Nephron (organoid): ENCODE measurements around the gene SYCE1.

Experiments
- H3K27ac Mint-ChIP-seq, 3 experiments: 2 replicates each; pipeline ENCODE4 v1.8.0; 2020; ENCODE audit warnings: mixed read lengths in 3 of 3, mild to moderate bottlenecking in 2 of 3, moderate library complexity in 1 of 3
- H3K27me3 Mint-ChIP-seq: 2 replicates; pipeline ENCODE4 v1.8.0; 2021; ENCODE audit warnings: low read depth, mild to moderate bottlenecking, moderate library complexity, mixed read lengths
- H3K36me3 Mint-ChIP-seq: 2 replicates; pipeline ENCODE4 v1.8.0; 2020; ENCODE audit warnings: low read depth, mixed read lengths
- H3K4me1 Mint-ChIP-seq: 2 replicates; pipeline ENCODE4 v1.8.0; 2020; ENCODE audit warnings: mixed read lengths
- H3K4me3 Mint-ChIP-seq, 3 experiments: 2 replicates each; pipeline ENCODE4 v1.8.0; 2020; ENCODE audit warnings: mild to moderate bottlenecking in 3 of 3, mixed read lengths in 3 of 3, moderate library complexity in 2 of 3
- H3K9me3 Mint-ChIP-seq: 2 replicates; pipeline ENCODE4 v1.8.0; 2020; ENCODE audit warnings: mixed read lengths
- TF ChIP-seq, protein P1 (sequence below), 3 experiments: fragments of 200-600 bp; sonication (generic); IDR thresholded peaks; one replicate each; pipeline ENCODE4 v1.5.0; 2021; ENCODE audit warnings: antibody characterized with exemption in 3 of 3; ENCODE audit not compliant: unreplicated experiment in 3 of 3

The SYCE1 gene

DNA sequence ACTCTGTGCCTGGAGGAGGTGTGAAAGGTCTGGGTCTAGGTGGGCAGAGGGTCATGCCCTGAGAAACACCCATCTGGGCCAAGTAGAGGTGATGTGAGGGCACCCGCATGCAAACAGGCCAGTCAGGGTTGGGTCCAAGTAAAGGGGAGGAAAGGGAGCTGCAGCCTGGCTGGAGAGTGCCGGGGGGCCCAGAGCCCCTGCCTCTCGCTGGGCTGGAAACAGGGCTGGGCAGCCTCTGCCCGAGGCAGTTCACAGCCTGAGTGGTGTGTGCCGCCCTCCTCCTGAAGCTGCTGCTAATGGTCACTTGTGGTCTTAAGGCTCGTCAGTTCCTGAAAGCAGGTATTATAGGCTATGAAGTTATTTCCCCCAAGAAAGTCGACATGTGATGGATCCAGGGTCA lies 31.0 kb downstream of the SYCE1 start:
- H3K4me1 Mint-ChIP-seq: no peaks in the 10 kb centered on the region

DNA sequence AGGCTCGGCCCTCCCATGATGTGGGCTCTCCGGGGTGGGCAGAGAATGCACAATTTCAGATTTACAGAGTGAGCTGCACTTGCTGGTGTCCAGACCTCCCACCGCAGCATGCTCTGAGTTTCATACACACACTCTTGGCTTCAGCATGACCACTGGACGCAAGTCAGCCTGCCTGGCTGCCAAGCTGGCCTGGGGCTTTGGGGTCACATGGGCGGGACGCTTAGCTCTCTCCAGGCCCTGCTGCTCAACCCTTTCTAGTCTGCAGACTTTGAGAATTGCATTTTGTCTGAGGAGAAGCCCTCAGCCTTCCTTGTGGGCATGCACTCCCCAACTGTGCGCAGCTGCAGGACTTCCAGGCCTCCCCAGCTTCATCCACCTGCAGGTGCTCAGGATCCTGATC lies 32.5 kb downstream of the SYCE1 start:
- no peaks in the 10 kb centered on the region for H3K4me1 Mint-ChIP-seq
- H3K4me3 Mint-ChIP-seq: no peak overlapping the region
- H3K27ac Mint-ChIP-seq: no peak overlapping the region
- peaks cover 18% of the 10 kb centered on the region for H3K9me3 Mint-ChIP-seq
- TF ChIP-seq, protein P1, sequence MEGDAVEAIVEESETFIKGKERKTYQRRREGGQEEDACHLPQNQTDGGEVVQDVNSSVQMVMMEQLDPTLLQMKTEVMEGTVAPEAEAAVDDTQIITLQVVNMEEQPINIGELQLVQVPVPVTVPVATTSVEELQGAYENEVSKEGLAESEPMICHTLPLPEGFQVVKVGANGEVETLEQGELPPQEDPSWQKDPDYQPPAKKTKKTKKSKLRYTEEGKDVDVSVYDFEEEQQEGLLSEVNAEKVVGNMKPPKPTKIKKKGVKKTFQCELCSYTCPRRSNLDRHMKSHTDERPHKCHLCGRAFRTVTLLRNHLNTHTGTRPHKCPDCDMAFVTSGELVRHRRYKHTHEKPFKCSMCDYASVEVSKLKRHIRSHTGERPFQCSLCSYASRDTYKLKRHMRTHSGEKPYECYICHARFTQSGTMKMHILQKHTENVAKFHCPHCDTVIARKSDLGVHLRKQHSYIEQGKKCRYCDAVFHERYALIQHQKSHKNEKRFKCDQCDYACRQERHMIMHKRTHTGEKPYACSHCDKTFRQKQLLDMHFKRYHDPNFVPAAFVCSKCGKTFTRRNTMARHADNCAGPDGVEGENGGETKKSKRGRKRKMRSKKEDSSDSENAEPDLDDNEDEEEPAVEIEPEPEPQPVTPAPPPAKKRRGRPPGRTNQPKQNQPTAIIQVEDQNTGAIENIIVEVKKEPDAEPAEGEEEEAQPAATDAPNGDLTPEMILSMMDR (IDR thresholded peaks at IDR 0.05; ENCODE audit: unreplicated experiment in 3 of 3): no peak
- no peaks in the 10 kb centered on the region for H3K36me3 Mint-ChIP-seq
- H3K27me3 Mint-ChIP-seq: peaks cover 5% of the 10 kb centered on the region

More for the DNA sequence above, 31.0 kb downstream of the SYCE1 start:
- H3K27ac Mint-ChIP-seq: no peak overlapping the region
- peaks cover 17% of the 10 kb centered on the region for H3K9me3 Mint-ChIP-seq
- H3K4me3 Mint-ChIP-seq: no peak overlapping the region
- H3K27me3 Mint-ChIP-seq: peaks cover 5% of the 10 kb centered on the region
- TF ChIP-seq, protein P1 (IDR thresholded peaks at IDR 0.05; ENCODE audit: unreplicated experiment in 3 of 3): no peak
- H3K36me3 Mint-ChIP-seq: no peaks in the 10 kb centered on the region

DNA sequence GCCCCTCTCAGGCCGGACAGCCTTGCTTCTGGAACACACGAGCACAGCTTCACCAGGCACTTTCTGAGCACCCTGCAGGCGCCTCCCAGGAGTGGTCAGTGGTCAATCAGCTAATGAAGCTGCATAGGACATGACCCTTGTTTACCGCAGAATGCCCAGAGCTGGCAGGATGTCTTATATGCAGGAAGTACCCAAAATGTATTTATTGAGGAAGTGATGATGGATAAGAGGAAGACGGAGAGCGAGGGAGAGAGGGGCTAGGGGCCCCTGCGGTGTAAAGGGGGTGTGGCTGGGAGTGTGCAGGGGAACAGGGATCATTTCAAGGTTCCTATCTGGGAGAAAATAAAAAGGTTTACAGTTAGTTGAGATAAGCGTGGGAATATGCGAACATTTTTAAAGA lies 34.9 kb downstream of the SYCE1 start:
- H3K9me3 Mint-ChIP-seq: peaks cover 20% of the 10 kb centered on the region
- peaks cover 5% of the 10 kb centered on the region for H3K27me3 Mint-ChIP-seq
- H3K4me3 Mint-ChIP-seq: no peak overlapping the region
- no peak overlapping the region for H3K27ac Mint-ChIP-seq
- no peaks in the 10 kb centered on the region for H3K36me3 Mint-ChIP-seq
- TF ChIP-seq, protein P1 (IDR thresholded peaks at IDR 0.05; ENCODE audit: unreplicated experiment in 3 of 3): no peak
- H3K4me1 Mint-ChIP-seq: no peaks in the 10 kb centered on the region

DNA sequence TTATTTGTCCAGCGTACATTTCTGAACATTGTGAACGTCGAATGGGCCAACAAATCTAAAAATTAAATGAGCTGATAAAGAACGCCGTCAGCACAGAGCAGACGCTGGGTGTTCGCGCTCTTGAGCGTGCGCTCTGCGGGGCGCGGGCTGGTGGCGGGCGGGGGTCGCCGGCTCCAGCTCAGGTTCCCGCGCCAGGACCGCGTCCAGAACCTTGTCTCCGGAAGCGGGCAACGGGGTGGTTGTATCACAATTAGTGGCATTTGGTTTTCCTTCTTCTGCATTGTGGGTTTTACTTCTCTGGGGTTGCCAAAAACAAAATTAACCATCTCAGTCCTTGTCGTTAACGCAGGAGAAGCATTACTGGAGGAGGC lies 35.8 kb downstream of the SYCE1 start:
- H3K27me3 Mint-ChIP-seq: peaks cover 3% of the 10 kb centered on the region
- H3K4me1 Mint-ChIP-seq: no peaks in the 10 kb centered on the region
- H3K27ac Mint-ChIP-seq: no peak overlapping the region
- no peaks in the 10 kb centered on the region for H3K36me3 Mint-ChIP-seq
- no peak overlapping the region for H3K4me3 Mint-ChIP-seq
- peaks cover 20% of the 10 kb centered on the region for H3K9me3 Mint-ChIP-seq
- TF ChIP-seq, protein P1 (IDR thresholded peaks at IDR 0.05; ENCODE audit: unreplicated experiment in 3 of 3): no peak

DNA sequence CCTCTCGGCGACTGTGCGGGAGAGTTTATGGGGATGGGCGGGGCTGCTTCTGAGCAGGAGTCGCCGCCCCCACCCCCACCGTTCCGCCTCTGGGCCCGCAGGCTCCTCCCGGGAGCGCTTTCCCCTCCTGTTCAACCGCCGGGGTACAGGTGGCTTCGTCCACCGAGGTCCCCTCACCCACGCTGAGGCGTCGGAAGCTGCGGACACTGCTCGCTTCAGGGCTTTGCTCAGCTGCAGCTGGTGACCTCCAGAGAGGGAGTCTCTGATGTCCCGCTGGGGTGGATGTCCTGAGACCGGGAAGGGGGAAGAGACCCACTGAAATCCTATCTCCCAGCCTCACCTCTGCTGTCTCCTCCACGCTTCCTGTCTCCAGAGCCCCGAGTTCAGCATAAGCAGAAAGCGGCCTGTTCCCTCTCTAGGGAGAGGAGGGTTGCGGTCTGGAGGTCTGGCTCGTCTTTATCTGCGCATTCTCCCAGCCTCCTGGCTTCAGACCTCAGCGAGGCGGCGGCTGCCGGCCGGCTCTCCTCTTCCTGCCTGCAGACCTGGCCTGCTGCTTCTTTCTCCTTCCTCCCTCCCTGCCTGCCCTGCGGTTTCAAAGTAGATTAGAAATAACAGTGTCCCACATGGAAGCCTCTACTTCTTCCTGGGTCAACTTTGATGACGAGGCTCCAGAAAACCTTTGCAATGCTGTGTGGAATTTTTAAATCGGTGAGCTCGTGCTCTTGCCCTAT lies 36.4 kb downstream of the SYCE1 start:
- Mint-ChIP-seq H3K27me3 (peaks cover 3% of the 10 kb centered on the region), H3K9me3 (peaks cover 20% of the 10 kb centered on the region), H3K4me3 (no peak overlapping the region), H3K4me1 (no peaks in the 10 kb centered on the region), H3K27ac (no peak overlapping the region), H3K36me3 (no peaks in the 10 kb centered on the region)
- TF ChIP-seq, protein P1 (IDR thresholded peaks at IDR 0.05; ENCODE audit: unreplicated experiment in 3 of 3): no peak

DNA sequence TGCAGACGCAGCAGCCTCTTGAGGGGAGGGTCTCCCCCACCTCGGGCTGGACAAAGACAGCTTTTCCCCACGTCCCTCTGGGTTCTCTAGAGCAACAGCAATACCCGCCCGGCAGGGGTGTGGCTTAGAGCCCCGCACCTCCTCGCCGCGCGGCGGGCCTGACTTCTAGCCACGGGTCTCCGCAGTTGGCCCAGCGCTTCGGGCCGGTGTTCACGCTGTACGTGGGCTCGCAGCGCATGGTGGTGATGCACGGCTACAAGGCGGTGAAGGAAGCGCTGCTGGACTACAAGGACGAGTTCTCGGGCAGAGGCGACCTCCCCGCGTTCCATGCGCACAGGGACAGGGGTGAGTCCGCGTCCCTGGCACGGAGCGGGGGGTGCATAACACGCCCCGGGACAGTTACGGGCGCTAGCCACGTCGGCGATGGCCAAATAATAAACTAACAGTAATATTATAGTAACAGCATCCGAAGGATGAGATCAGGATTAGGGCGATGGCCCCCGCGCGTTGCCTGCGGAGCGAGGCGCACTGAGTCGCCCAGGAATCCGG lies 37.0 kb downstream of the SYCE1 start:
- no peaks in the 10 kb centered on the region for H3K36me3 Mint-ChIP-seq
- H3K4me1 Mint-ChIP-seq: no peaks in the 10 kb centered on the region
- peaks cover 3% of the 10 kb centered on the region for H3K27me3 Mint-ChIP-seq
- no peak overlapping the region for H3K4me3 Mint-ChIP-seq
- H3K9me3 Mint-ChIP-seq: peaks cover 22% of the 10 kb centered on the region
- H3K27ac Mint-ChIP-seq: no peak overlapping the region
- TF ChIP-seq, protein P1 (IDR thresholded peaks at IDR 0.05; ENCODE audit: unreplicated experiment in 3 of 3): no peak
